ENCODE results near the gene GPR62.

- no peak for TF ChIP-seq EZH2 (IDR thresholded peaks at IDR 0.05; ENCODE audit: borderline replicate concordance, low read length)
- TF ChIP-seq CTCF (conservative IDR thresholded peaks at IDR 0.05 in 1 of 2, IDR thresholded peaks at IDR 0.05 in 1 of 2; ENCODE audit: extremely low read depth in 1 of 2, insufficient read depth in 1 of 2, low read depth in 1 of 2, low read length in 2 of 2), result no peak
Measured at GRCh38 chr3:51934991-51935885, 19.9 kb upstream of the GPR62 start.
